H9 (cell line): ENCODE results near the gene NKAIN1. TPM values are rescaled to one million over a fixed set of nuclear protein-coding genes. Genes with fewer than 3 reads are reported as not detected.
A peak's percentile ranks its signal among the peaks of the same experiment; 100 is the strongest.

Source experiments
- DNase-seq: peaks from one replicate; pipeline ENCODE4 v3.0.0-alpha.2; 2017
- H2AFZ ChIP-seq: one replicate; pipeline ENCODE4 v1.6.1; 2013; ENCODE audit warnings: mild to moderate bottlenecking, low read length, control low read depth, moderate library complexity
- H2AK5ac ChIP-seq: 2 replicates; pipeline ENCODE4 v1.6.1; 2013; ENCODE audit warnings: low read length, control low read depth, mixed read lengths; ENCODE audit not compliant: insufficient read length
- H2BK120ac ChIP-seq: one replicate; pipeline ENCODE4 v1.6.1; 2013; ENCODE audit warnings: low read depth, mild to moderate bottlenecking, low read length, control low read depth, inconsistent platforms; ENCODE audit not compliant: poor library complexity, severe bottlenecking
- H2BK12ac ChIP-seq: 2 replicates; pipeline ENCODE4 v1.6.1; 2013; ENCODE audit warnings: low read length, control low read depth, mixed read lengths, low read depth; ENCODE audit not compliant: insufficient read length
- H2BK15ac ChIP-seq: 2 replicates; pipeline ENCODE4 v1.6.1; 2013; ENCODE audit warnings: low read depth, low read length, control low read depth
- H2BK20ac ChIP-seq: one replicate; pipeline ENCODE4 v1.6.1; 2013; ENCODE audit warnings: low read depth, mild to moderate bottlenecking, low read length, control low read depth, inconsistent platforms; ENCODE audit not compliant: poor library complexity, severe bottlenecking
- H2BK5ac ChIP-seq: 2 replicates; pipeline ENCODE4 v1.6.1; 2013; ENCODE audit warnings: low read length, control low read depth, mixed read lengths; ENCODE audit not compliant: insufficient read length
- H3K14ac ChIP-seq: 2 replicates; pipeline ENCODE4 v1.6.1; 2013; ENCODE audit warnings: low read length, control low read depth; ENCODE audit not compliant: insufficient read depth
- H3K18ac ChIP-seq: 2 replicates; pipeline ENCODE4 v1.6.1; 2013; ENCODE audit warnings: low read depth, mild to moderate bottlenecking, mixed read lengths, low read length, control low read depth; ENCODE audit not compliant: insufficient read length
- H3K23ac ChIP-seq: 2 replicates; pipeline ENCODE4 v1.6.1; 2013; ENCODE audit warnings: low read length, control low read depth, mixed read lengths, low read depth; ENCODE audit not compliant: insufficient read length
- H3K23me2 ChIP-seq: 2 replicates; pipeline ENCODE4 v1.6.1; 2013; ENCODE audit warnings: low read depth, mild to moderate bottlenecking, mixed read lengths, low read length, control low read depth; ENCODE audit not compliant: insufficient read length, poor library complexity, severe bottlenecking
- H3K27ac ChIP-seq: 2 replicates; pipeline ENCODE4 v1.5.1; 2013; ENCODE audit warnings: low read length, control low read depth, mixed read lengths, low read depth; ENCODE audit not compliant: insufficient read length
- H3K27me3 ChIP-seq: 2 replicates; pipeline ENCODE4 v1.6.1; 2013; ENCODE audit warnings: low read length, control low read depth, inconsistent platforms; ENCODE audit not compliant: insufficient read depth
- H3K4ac ChIP-seq: 2 replicates; pipeline ENCODE4 v1.6.1; 2013; ENCODE audit warnings: low read depth, mild to moderate bottlenecking, control low read depth, inconsistent platforms, low read length, moderate library complexity
- H3K4me1 ChIP-seq: 2 replicates; pipeline ENCODE4 v1.6.1; 2013; ENCODE audit warnings: low read length, control low read depth, inconsistent platforms; ENCODE audit not compliant: insufficient read depth
- H3K4me2 ChIP-seq: 2 replicates; pipeline ENCODE4 v1.6.1; 2013; ENCODE audit warnings: low read length, control low read depth, mixed read lengths; ENCODE audit not compliant: insufficient read length, insufficient read depth
- H3K56ac ChIP-seq: 2 replicates; pipeline ENCODE4 v1.6.1; 2013; ENCODE audit warnings: low read depth, mild to moderate bottlenecking, mixed read lengths, low read length, control low read depth; ENCODE audit not compliant: insufficient read length
- H3K79me1 ChIP-seq: 2 replicates; pipeline ENCODE4 v1.6.1; 2013; ENCODE audit warnings: low read depth, mild to moderate bottlenecking, moderate library complexity, low read length, control low read depth, inconsistent platforms; ENCODE audit not compliant: insufficient read depth, poor library complexity, severe bottlenecking
- H3K79me2 ChIP-seq: 2 replicates; pipeline ENCODE4 v1.6.1; 2013; ENCODE audit warnings: low read length, control low read depth, inconsistent platforms; ENCODE audit not compliant: insufficient read depth
- H3K9ac ChIP-seq: 2 replicates; pipeline ENCODE4 v1.6.1; 2013; ENCODE audit warnings: low read length, control low read depth, mixed read lengths; ENCODE audit not compliant: insufficient read length; ENCODE audit errors: extremely low read depth
- H3K9me3 ChIP-seq: one replicate; pipeline ENCODE4 v1.6.1; 2013; ENCODE audit warnings: low read depth, low read length, inconsistent platforms; ENCODE audit not compliant: control insufficient read depth
- H3T11ph ChIP-seq: one replicate; pipeline ENCODE4 v1.6.1; 2013; ENCODE audit warnings: mild to moderate bottlenecking, low read length, control low read depth, inconsistent platforms
- H4K20me1 ChIP-seq: one replicate; pipeline ENCODE4 v1.6.1; 2013; ENCODE audit not compliant: control insufficient read depth, insufficient read length, insufficient read depth
- H4K5ac ChIP-seq: 2 replicates; pipeline ENCODE4 v1.6.1; 2013; ENCODE audit warnings: low read depth, mild to moderate bottlenecking, mixed read lengths, low read length, control low read depth; ENCODE audit not compliant: insufficient read length
- H4K8ac ChIP-seq: replicated peaks from 2 replicates; pipeline ENCODE4 v1.6.1; 2013; ENCODE audit warnings: low read length, control low read depth, mixed read lengths, low read depth; ENCODE audit not compliant: insufficient read length
- H4K91ac ChIP-seq: 2 replicates; pipeline ENCODE4 v1.6.1; 2013; ENCODE audit warnings: low read depth, mild to moderate bottlenecking, moderate library complexity, mixed read lengths, low read length, control low read depth; ENCODE audit not compliant: insufficient read length
- H3K27ac Mint-ChIP-seq, 3 experiments: 2 replicates in 2 of 3; 3 replicates in 1 of 3; pipeline ENCODE4 v1.8.0; 2020 to 2021; ENCODE audit warnings: mixed read lengths in 3 of 3, mild to moderate bottlenecking in 1 of 3, moderate library complexity in 1 of 3
- H3K27me3 Mint-ChIP-seq: 2 replicates; pipeline ENCODE4 v1.8.0; 2021; ENCODE audit warnings: low read depth, mild to moderate bottlenecking, moderate library complexity, mixed read lengths
- H3K36me3 Mint-ChIP-seq, 3 experiments: 2 replicates in 2 of 3; 3 replicates in 1 of 3; pipeline ENCODE4 v1.8.0; 2020 to 2021; ENCODE audit warnings: low read depth in 3 of 3, mixed read lengths in 3 of 3; ENCODE audit not compliant: insufficient read depth in 1 of 3
- H3K4me1 Mint-ChIP-seq, 2 experiments: 2 replicates each; pipeline ENCODE4 v1.8.0; 2020; ENCODE audit warnings: mixed read lengths in 2 of 2
- H3K4me3 Mint-ChIP-seq, 2 experiments: 2 replicates in 1 of 2; 3 replicates in 1 of 2; pipeline ENCODE4 v1.8.0; 2020 to 2021; ENCODE audit warnings: mild to moderate bottlenecking in 2 of 2, mixed read lengths in 2 of 2, moderate library complexity in 1 of 2
- H3K9me3 Mint-ChIP-seq, 2 experiments: 2 replicates in 1 of 2; 3 replicates in 1 of 2; pipeline ENCODE4 v1.8.0; 2020; ENCODE audit warnings: mild to moderate bottlenecking in 2 of 2, mixed read lengths in 2 of 2, moderate library complexity in 1 of 2
- WGBS: extraction: QIAGEN DNeasy Blood & Tissue Kit; methylation state at CpG from one replicate; pipeline ENCODE4 v1.1.7; 2013; ENCODE audit warnings: missing lambda C conversion rate, low lambda C conversion rate, mixed read lengths; ENCODE audit not compliant: insufficient read length; ENCODE audit errors: extremely low coverage; 5-methylcytosine and 5-hydroxymethylcytosine counted together
- total RNA-seq: library from RNA; stranded (reverse); gene quantifications from 2 replicates; pipeline ENCODE4 v1.2.1, GENCODE V29; 2021
- TF ChIP-seq, protein P1 (sequence below): fragments of 200-600 bp; sonication (generic); conservative IDR thresholded peaks from 3 replicates; pipeline ENCODE4 v1.8.0; 2021; ENCODE audit warnings: antibody characterized with exemption, mild to moderate bottlenecking

NKAIN1 gene
- total RNA-seq, 1 experiment from 2014 or later: 25.6 TPM

- Histone ChIP-seq H3K14ac (no peak overlapping the region), H2BK120ac (no peak overlapping the region), H3K18ac (no peak overlapping the region), H4K20me1 (no peaks in the 10 kb centered on the region), H3K9ac (no peak overlapping the region), H3K9me3 (no peaks in the 10 kb centered on the region), H4K5ac (no peak overlapping the region), H4K91ac (no peak overlapping the region), H2BK20ac (no peak overlapping the region), H4K8ac (no peak overlapping the region), H2AFZ (no peak overlapping the region), H3T11ph (no peak overlapping the region), H3K27ac (no peak overlapping the region), H3K79me2 (no peaks in the 10 kb centered on the region; the same call in 1 of the 2 replicates), H3K4me1 (no peaks in the 10 kb centered on the region), H3K23ac (no peak overlapping the region), H3K23me2 (no peaks in the 10 kb centered on the region), H2AK5ac (no peak overlapping the region), H3K56ac (no peak overlapping the region), H3K4ac (no peak overlapping the region), H2BK5ac (no peak overlapping the region), H3K79me1 (no peaks in the 10 kb centered on the region), H2BK12ac (no peak overlapping the region), H3K4me2 (no peak overlapping the region), H2BK15ac (no peak overlapping the region), H3K27me3 (no peaks in the 10 kb centered on the region)
- no peaks in the 10 kb centered on the region for H3K9me3 Mint-ChIP-seq
- no peaks in the 10 kb centered on the region for H3K27me3 Mint-ChIP-seq
- H3K36me3 Mint-ChIP-seq: peaks cover 33 to 77% (median 74%) of the 10 kb centered on the region in 3 experiments; a peak in 6 of 7 replicates
- DNase-seq: no peak
- no peaks in the 10 kb centered on the region for H3K4me1 Mint-ChIP-seq
- TF ChIP-seq, protein P1, sequence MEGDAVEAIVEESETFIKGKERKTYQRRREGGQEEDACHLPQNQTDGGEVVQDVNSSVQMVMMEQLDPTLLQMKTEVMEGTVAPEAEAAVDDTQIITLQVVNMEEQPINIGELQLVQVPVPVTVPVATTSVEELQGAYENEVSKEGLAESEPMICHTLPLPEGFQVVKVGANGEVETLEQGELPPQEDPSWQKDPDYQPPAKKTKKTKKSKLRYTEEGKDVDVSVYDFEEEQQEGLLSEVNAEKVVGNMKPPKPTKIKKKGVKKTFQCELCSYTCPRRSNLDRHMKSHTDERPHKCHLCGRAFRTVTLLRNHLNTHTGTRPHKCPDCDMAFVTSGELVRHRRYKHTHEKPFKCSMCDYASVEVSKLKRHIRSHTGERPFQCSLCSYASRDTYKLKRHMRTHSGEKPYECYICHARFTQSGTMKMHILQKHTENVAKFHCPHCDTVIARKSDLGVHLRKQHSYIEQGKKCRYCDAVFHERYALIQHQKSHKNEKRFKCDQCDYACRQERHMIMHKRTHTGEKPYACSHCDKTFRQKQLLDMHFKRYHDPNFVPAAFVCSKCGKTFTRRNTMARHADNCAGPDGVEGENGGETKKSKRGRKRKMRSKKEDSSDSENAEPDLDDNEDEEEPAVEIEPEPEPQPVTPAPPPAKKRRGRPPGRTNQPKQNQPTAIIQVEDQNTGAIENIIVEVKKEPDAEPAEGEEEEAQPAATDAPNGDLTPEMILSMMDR: no peak
- H3K27ac Mint-ChIP-seq: peak overlapping the region in 1 of 3 experiments; percentile 70; a peak in 3 of 7 replicates
- WGBS: no CpG with 5 or more reads among the region's 2 CpGs
- no peak overlapping the region for H3K4me3 Mint-ChIP-seq
These were observed 33.9 kb upstream of the NKAIN1 start for GRCh38 chr1:31273619-31274018.
